HG02571 (cell line): ENCODE results near the gene PPP2R3A.

Source experiments
- ATAC-seq: cut with Tn5 transposase; IDR thresholded peaks from one replicate; pipeline ENCODE4 v1.9.1; 2021; ENCODE audit warnings: mild to moderate bottlenecking, moderate library complexity; ENCODE audit not compliant: unreplicated experiment

The PPP2R3A gene

DNA sequence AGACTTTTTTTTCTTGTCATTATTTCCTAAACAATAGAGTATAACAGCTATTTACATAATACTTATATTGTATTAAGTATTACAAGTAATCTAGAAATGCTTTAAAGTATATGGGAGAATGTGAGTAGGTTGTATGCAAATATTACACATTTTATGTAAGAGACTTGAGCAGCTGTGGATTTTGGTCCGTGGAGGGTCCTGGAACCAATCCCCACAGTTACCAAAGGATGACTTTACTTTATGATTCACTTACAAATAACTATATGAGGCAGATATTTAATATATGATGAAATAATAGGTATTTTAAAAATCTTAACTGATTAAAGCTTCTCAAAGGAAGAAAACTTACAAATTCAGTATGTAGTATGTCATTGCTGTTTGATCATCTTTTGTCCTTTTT lies 56.3 kb downstream of the PPP2R3A start:
- no peak for ATAC-seq

DNA sequence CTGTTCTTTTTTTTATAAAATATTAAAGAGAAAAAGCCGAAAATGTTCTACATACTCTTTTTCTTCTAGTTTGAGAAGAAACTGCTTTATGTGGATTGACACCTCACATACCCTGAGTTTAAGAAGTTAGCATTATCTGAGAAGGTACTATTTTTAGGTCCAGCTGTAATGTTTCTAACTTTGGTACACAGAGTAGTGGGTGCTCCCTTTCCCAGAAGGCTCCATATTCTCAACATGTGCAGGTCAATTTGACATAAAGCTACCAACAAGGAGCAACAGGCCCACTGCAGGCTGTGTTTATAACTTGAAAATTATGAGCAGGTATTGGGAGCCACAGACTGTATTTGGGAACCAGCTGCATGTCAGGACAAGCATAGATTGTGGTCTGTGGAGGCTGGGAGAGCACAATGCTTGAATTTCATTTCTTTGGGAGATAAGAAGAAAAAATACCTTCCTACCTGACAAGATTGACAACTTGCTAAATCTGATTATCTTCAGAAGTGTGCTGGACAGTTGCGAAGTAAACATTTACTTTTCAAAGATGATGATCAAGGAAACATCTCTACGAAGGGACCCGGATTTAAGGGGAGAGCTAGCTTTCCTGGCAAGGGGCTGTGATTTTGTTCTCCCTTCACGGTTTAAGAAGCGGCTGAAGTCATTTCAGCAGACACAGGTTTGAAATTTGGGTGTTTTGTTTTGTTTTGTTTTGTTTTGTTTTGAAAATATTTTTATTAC lies 57.2 kb downstream of the PPP2R3A start:
- ATAC-seq = no peak

DNA sequence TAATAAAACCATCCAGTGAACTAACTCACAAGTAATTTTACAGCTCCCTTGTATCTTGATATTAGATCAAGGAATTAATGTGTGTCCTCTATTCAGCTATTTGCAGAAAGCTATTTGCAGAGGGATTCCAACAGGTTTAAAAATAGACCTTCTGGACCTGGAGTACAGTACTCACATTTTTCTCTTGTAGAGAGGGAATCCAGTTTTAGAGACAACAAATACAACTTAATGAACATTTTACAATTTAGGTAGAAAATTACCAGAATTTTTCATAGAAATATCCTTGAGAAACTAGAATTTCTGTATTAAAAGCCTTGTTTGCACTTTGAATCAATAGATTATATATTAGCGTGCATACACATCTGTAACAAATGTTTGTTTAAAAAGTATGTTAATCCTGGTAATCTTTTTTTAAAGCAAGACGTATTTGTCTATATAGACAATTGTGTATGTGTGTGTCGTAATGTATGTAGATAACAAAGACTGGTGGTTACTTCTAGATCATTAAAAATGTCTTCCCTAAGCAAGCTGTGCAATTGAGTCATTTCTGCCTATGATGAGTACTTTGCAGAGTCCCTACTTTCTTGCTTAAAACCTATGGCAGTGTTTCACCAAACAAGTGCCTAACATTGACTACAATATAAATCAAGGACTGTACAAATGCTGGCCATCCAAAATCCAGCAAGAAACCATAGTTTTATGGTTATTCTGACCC lies 57.9 kb downstream of the PPP2R3A start:
- no peak for ATAC-seq

DNA sequence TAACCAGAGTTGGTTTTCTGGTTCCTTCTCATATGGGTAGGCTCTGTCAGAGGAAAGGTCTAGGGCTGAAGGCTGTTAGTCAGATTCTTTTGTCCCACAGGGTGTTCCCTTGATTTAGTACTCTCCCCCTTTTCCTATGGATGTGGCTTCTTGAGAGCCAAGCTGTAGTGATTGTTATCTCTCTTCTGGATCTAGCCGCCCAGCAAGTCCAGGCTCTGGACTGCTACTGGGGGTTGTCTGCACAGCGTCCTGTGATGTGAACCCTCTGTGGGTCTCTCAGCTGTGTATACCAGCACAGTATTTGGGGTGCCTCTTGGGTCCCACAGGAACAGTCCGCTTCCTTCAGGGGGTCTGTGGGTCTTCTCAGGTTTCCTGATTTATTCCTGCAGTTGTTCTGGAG lies 70.8 kb downstream of the PPP2R3A start:
- ATAC-seq = no peak

DNA sequence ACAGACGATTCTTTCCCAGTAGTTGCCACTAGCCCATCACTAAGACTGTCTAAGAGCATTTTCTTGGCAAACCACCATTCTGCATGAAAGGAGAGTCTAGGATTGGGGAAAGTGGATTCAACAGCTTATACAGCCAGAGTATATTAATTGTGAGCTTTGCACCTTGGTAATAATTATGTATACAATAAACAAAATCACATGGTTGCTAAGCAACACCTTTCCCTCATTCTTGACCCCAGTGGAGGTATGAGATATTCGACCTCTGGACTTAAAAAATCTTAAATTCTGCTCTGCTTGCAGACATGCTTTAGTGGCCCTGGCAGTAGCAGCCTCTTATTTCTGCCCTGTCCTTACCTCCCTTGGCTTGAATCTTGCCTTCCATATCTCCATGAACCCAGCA lies 73.1 kb downstream of the PPP2R3A start:
- no peak for ATAC-seq

DNA sequence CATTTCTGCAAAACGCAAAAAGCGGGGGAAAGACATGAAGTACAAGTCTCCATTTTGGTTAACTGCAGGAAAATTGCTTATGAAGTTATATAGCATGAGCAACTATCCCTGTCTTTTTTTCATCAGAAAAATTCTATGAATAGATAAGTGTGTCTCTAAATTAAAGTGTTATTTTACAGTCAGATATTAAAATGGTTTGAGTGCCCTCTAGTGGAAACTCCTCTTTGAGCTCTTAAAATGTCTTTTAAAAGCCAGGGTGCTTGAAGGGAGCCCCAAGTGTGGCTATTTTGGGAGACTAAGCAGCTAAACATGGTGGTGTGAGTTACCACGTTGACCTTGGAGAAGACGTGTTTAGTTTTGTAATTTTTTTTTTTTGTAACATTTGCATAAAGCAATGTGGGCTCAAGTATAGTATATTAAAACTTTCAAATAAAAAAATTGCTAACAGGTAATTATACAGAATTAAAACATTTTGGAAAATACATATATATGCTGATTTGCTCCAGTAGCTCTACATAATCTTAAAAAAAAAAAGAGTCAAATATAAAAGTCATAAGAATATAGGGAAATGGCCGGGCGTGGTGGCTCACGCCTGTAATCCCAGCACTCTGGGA lies 77.2 kb downstream of the PPP2R3A start:
- no peak for ATAC-seq

DNA sequence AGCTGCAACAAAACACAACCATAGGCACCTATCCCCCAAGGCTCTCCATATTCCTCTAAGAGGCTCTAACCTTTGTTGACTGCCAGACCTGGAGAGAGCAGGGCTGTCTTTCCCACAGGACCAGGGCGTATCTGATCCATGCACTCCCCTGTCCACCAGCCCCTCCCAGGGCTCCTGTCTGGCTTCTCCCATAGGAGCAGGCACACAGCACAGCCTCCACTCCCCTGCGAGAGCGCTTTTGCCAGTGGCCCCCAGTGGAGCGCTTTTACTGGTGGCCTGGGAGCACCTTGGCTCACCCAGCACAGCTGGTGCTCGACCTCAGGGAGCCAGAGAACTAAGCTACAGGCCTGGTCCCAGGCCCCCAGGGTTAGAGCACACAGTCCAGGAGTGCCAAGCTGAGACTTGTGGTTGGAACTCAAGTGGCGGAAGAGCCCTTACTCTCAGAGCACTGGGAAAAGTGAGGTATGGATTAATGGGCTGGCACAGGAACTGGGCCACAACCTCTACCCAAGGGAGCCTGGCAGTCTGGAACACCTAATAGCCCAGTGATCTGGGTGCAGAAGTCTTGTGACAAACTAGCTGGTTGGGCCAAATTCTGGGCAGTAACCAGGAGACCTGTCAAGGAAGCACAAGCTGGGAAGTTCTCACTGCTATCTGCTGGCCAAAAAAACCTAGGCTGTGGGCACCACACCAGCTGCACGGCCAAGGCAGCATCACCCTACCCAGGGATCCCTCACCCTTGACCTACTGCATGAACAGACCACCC lies 79.6 kb downstream of the PPP2R3A start:
- ATAC-seq = no peak

DNA sequence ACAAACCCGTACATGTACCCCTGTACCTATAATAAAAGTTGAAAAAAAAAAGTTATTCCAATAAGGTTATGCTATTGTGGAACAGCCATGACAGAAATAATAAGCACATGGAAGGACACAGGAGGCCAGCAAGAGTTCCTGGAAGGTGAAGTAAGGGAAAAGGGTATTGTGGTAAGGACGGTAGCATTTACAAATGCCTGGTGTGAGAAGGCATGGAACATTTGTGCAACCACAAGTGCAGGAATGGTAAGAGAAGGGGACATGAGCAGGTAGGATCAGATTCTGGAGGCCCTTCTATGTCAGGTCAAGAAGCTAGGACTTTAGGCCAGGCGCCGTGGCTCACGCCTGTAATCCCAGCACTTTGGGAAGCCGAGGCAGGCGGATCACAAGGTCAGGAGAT lies 82.5 kb downstream of the PPP2R3A start:
- no peak for ATAC-seq

DNA sequence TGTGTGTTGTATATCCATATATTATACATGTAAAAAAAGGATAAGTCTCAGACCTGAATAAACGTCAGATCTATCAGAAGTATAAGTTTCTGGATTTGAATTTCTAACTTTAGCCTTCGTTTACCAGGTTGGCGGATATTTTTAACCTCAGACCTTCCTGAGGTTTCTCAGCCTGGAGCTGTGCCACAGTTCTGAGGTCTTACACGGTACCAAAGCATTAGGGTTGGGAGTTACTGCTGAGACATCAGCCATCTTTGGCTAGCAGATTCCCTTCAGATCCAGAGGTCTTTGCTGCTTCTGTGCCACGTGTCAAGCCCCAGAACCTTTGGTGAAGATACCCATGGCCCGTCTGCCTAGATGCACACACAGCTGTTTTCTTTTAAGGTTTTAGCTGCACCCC lies 84.7 kb downstream of the PPP2R3A start:
- no peak for ATAC-seq

DNA sequence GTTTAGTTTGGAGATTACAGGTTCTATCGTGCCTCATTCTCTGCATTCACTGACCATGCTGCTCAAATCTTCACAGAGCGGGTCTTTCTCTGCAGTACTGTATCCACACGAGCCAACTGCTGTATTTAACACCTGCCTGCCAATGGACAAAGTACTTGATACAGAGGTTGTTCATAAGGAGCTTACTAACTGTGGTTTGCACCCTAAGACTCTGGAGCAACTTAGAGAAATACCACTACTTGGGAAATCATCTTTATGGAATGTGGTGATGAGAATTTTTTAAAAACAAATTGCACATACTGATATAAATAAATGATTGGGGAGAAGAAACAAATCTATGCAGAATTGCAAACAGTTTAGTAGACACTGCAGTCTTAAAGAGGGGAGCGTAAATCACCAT lies 90.0 kb downstream of the PPP2R3A start:
- ATAC-seq = no peak

DNA sequence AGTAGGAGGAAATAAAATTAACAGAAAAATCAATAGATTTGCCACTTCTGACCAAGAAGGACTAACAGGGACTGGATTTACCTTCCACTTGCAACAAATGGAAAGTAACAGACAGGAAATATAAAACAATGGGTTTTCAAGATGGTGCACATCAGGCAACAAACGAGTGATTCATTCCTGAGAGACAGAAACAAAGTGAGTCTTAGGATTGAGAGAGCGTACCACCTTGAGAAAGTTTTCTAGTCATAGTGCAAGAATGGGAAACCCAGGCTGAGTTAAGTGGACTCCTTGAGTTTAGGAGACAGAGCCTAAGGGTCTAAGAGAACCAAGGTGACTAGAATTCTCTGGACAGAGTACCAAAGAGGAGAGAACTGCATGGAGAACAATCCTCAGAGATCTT lies 101.7 kb downstream of the PPP2R3A start:
- ATAC-seq = no peak

DNA sequence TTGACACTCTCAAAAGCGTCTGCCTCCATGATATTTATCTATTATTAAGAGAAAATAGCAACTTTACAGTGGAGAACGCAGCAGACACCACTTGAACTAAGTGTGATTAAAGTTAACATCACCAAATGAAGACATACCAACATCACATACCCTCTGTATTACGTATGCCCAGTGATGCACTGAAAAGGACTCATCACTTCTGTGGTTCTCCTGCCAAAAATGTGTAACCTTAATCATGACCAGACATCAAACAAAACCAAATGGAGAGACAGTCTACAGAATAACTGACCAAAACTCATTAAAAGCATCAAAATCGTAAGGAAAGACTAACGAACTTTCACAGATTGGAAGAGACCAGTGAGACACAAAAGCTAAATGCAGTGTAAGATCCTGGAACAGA lies 103.2 kb downstream of the PPP2R3A start:
- ATAC-seq = no peak

DNA sequence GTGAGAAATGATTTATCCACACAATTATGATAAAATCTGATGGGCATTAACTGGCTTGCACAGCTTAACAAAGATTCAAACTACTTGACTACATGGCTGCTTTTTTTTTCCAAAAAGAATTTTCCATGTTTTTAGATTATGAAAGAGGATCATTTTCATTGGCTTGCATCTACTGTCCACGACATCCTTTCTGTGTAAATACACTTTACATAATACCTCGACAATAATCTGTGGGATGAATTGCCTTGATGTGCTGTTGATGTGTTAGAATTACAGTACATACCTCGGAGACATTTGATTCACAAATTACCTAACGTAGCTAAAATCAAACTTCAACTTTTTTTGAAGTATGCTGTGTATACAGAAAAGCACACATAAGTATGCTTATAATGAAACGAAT lies 104.4 kb downstream of the PPP2R3A start:
- no peak for ATAC-seq

DNA sequence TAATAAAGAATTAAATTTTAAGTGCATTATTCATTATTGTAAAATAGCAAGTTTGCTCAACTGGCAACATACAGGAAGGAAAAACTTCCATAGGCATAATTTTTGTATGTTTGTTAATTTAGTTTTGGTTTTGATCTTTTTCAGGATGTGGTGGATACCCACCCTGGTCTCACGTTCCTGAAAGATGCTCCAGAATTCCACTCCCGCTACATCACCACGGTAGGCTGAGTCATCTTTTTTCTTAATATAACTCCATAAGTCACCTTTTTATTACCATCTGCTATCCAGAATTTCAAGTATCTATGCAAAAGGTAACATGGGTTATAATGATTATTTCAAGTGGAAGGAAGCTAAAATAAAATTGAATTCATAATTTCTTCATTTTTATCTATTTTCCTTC lies 104.8 kb downstream of the PPP2R3A start:
- no peak for ATAC-seq

DNA sequence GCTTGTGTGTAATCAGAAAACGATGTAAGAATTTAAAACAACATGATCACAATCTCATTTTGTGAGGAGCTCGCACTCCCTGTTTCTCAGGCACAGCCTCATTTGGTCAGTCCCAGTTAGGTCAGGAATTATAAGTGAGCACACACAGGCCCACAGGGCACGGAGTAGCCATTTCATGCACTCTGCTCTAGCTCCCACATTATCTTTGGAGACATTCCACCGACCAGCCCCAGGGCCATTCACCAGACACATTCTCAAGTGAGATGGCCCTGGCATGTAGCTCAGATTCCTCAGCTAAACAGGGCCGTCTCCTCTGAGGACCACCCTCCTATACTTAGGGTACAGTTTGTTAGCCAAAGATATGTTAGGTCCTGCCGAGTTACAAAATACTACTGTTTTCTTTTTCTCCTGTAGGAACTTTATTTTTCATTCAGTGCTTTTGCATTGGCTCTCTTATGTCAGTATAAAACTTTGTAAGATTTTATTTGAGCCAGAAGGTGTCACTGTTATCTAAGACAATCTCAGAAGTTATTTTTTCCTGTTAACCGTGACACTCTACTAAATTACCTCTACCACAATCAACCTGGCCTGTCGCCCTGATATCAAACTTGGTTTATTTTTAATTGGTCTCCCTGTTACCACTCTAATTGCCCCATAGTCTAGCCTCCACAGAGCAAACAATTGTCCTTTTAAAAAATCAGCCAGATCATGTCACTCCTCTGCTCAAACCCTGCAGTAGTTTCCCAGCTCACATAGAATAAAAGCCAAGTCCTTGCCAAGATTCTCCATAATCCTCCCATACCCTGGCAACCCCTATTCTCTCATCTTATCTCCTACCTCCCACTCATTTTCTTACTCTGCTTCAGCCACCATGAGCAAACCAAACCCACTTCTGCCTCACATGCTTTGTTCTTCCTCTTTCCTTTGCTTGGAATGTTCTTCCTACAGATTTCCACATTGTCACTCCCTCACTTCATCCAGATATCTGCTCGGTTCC lies 105.7 kb downstream of the PPP2R3A start:
- ATAC-seq = no peak

DNA sequence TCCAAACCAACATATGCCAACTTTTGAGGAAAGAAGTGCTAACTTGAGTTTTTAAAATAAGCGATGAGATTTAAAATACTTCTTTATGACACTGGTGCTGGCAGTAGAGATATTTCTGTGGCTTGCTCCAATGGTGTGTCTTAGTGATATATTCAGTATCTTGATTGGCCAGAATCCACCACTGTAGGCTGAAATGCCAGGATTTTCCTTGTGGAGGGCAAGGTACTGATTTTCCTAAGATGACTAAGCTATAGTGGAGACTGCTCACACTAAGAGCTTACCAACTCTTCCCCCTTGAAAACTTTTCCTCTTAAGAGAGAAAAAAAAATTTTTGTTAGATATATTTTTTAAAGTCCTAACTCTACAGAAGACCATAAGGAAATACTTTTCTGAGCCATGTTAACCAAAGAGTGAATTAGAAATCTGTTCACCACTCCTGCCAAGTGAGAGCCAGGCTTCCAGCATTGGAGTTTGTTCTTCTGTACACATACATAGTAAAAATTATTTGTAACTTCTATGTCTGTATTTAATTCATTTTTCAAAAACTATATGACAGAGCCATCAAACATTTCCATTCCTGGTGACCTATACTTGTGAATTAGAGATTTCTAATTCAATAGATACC lies 109.1 kb downstream of the PPP2R3A start:
- ATAC-seq = no peak

DNA sequence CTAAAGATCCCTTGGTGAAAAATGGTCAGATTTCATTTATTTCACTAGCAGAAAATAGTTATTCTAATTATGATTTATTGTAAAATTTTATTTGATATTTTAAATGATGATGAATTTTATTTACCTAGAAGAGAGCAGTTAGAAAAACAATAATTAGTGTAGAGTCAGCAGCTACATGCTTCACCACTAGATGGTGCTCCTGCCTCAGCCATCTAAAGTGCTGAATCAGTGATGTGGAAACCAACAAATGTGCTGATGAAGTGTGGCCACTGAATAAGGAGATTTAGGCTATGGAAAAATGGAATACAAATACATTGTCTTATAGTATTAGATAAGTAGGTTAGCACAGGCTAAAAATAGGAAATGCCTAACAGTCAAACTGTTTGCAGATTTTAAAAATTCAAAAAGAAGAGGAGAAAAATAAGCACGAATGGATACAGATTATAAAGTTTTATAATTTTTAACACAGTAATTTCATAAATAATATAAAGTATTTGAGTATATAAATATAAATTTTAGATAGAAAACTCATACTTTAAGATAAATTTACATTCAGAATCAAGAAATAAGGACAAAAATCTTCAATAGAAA lies 109.8 kb downstream of the PPP2R3A start:
- ATAC-seq = no peak

DNA sequence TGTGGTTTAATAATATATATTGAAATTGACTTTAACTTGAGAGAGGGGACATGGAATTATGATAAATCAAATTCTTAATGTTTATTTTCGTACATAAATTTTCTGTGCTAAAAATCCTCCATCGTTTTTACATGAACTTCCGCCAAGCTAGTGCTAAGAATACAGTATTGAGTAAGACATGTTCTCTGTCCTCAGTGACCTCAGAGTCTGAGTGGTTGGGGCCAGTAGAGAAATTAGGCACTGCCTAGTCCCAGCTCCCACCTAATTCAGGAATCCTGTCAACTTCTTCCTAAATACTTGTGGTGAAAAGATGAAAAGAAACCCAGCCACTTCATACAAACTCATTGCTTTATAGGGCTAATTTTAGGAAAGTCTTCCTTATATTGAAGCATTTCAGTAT lies 110.3 kb downstream of the PPP2R3A start:
- no peak for ATAC-seq
